ENCODE data around the gene CPPED1.
A peak's percentile ranks its signal among the peaks of the same experiment; 100 is the strongest.

The CPPED1 gene

GRCh38 chr16:12784076-12784475 lies 19.6 kb downstream of the CPPED1 start:
- DNase-seq (ENCODE audit: low read depth), result peak; percentile 54
- TF ChIP-seq CTCF (conservative IDR thresholded peaks at IDR 0.05; ENCODE audit: control insufficient read depth, insufficient read depth, low read depth, low read length), result no peak
- no peak overlapping the region for H3K4me3 ChIP-seq (ENCODE audit: control insufficient read depth, low read depth, low read length)

GRCh38 chr16:12781777-12782176 lies 21.9 kb downstream of the CPPED1 start:
- H3K4me3 ChIP-seq (ENCODE audit: control insufficient read depth, low read depth, low read length), result no peak overlapping the region
- DNase-seq (ENCODE audit: low read depth), result no peak
- no peak for TF ChIP-seq CTCF (conservative IDR thresholded peaks at IDR 0.05; ENCODE audit: control insufficient read depth, insufficient read depth, low read depth, low read length)

- no peak overlapping the region for H3K4me3 ChIP-seq (ENCODE audit: control insufficient read depth, low read depth, low read length)
- no peak for TF ChIP-seq CTCF (conservative IDR thresholded peaks at IDR 0.05; ENCODE audit: control insufficient read depth, insufficient read depth, low read depth, low read length)
- no peak for DNase-seq (ENCODE audit: low read depth)
Observed at GRCh38 chr16:12780467-12780866, 23.2 kb downstream of the CPPED1 start.

GRCh38 chr16:12778726-12779125 lies 25.0 kb downstream of the CPPED1 start:
- TF ChIP-seq CTCF (conservative IDR thresholded peaks at IDR 0.05; ENCODE audit: control insufficient read depth, insufficient read depth, low read depth, low read length), result no peak
- no peak overlapping the region for H3K4me3 ChIP-seq (ENCODE audit: control insufficient read depth, low read depth, low read length)
- DNase-seq (ENCODE audit: low read depth), result no peak

- no peak for TF ChIP-seq CTCF (conservative IDR thresholded peaks at IDR 0.05; ENCODE audit: control insufficient read depth, insufficient read depth, low read depth, low read length)
- DNase-seq (ENCODE audit: low read depth), result no peak
- no peak overlapping the region for H3K4me3 ChIP-seq (ENCODE audit: control insufficient read depth, low read depth, low read length)
Observed at GRCh38 chr16:12775656-12776236, 27.9 kb downstream of the CPPED1 start.

- H3K4me3 ChIP-seq (ENCODE audit: control insufficient read depth, low read depth, low read length), result no peak overlapping the region
- TF ChIP-seq CTCF (conservative IDR thresholded peaks at IDR 0.05; ENCODE audit: control insufficient read depth, insufficient read depth, low read depth, low read length), result no peak
- no peak for DNase-seq (ENCODE audit: low read depth)
Observed at GRCh38 chr16:12773221-12773620, 30.5 kb downstream of the CPPED1 start.

- no peak overlapping the region for H3K4me3 ChIP-seq (ENCODE audit: control insufficient read depth, low read depth, low read length)
- no peak for TF ChIP-seq CTCF (conservative IDR thresholded peaks at IDR 0.05; ENCODE audit: control insufficient read depth, insufficient read depth, low read depth, low read length)
- DNase-seq (ENCODE audit: low read depth), result peak; percentile 19
Observed at GRCh38 chr16:12771341-12771798, 32.3 kb downstream of the CPPED1 start.
